HUES6 (cell line): ENCODE data around the gene ACTMAP.

Source experiments
- H3K27ac ChIP-seq: 2 replicates; pipeline ENCODE4 v1.7.0; 2013; ENCODE audit warnings: low read depth, mild to moderate bottlenecking, low read length, inconsistent platforms
- H3K27me3 ChIP-seq: 2 replicates; pipeline ENCODE4 v1.6.1; 2013; ENCODE audit warnings: low read length; ENCODE audit not compliant: control insufficient read depth, insufficient read depth
- H3K36me3 ChIP-seq: 2 replicates; pipeline ENCODE4 v1.6.1; 2013; ENCODE audit warnings: low read length; ENCODE audit not compliant: control insufficient read depth, insufficient read depth
- H3K4me1 ChIP-seq: 2 replicates; pipeline ENCODE4 v1.6.1; 2013; ENCODE audit warnings: low read length; ENCODE audit not compliant: control insufficient read depth, insufficient read depth
- H3K4me3 ChIP-seq: 2 replicates; pipeline ENCODE4 v1.5.1; 2013; ENCODE audit warnings: low read depth, low read length
- H3K9ac ChIP-seq: one replicate; pipeline ENCODE4 v1.6.1; 2013; ENCODE audit warnings: mild to moderate bottlenecking, low read length
- H3K9me3 ChIP-seq: 2 replicates; pipeline ENCODE4 v1.6.1; 2013; ENCODE audit warnings: low read depth, low read length; ENCODE audit not compliant: control insufficient read depth, insufficient read depth

Gene ACTMAP

GRCh38 chr19:40717325-40717879 is 32.9 kb downstream of the ACTMAP start:
- peaks cover 16% of the 10 kb centered on the region for H3K36me3 ChIP-seq
- H3K27me3 ChIP-seq = no peaks in the 10 kb centered on the region
- peaks cover 17% of the 10 kb centered on the region for H3K4me1 ChIP-seq
- H3K9me3 ChIP-seq = no peaks in the 10 kb centered on the region
- peak overlapping the region; percentile 58; the same call in 1 of the 2 replicates for H3K27ac ChIP-seq
- H3K4me3 ChIP-seq = peak overlapping the region; percentile 89
- peak overlapping the region; percentile 87 for H3K9ac ChIP-seq

DNA sequence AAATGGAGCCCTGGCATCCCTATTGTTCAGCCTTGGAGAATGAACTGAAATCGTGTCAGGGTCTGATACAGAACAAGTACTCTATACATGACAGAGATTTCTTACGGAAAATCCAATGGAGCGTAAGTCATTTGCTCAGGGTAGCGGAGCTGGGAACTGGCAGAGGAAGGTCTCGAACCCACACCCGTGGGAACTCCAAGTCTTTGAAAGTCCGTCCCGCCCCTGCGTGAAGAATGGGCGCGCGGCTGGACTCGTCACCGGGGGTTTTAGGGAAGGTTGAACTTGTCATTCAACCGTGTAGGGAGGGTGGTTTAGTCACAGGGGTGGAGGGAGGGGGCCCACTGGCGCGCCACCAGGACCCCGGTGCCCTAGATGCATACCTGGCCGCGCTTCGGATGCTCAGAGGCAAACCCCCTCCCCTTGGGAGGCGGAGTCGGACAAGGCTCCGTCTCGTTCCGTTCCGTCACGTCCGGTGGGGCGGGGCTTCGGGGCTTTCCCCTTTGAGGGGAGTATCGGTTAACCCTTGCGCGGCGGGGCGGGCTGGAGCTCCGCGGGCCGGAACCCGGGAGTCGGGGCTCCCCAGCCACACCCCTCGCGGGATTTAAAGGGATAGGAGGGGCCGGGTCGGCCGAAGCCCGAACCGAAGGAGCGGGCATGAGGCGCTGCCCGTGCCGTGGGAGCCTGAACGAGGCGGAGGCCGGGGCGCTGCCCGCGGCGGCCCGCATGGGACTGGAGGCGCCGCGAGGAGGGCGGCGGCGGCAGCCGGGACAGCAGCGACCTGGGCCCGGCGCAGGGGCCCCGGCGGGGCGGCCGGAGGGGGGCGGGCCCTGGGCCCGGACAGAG is 33.6 kb downstream of the ACTMAP start, which contains the start of the genes COQ8B and ITPKC:
COQ8B (minus strand) TSS at position 405 of the 843 bp plus-strand sequence. CDS start 2,254 bp downstream, outside the sequence.
ITPKC (plus strand) TSS at position 631 of the 843 bp plus-strand sequence; CDS start at position 655, 24 bp downstream.
- Histone ChIP-seq H3K9ac (peak within 1 kb of the TSS; percentile 87), H3K9me3 (no peaks in the 10 kb centered on the region), H3K36me3 (peaks cover 20% of the 10 kb centered on the region), H3K4me3 (peak within 1 kb of the TSS; percentile 89), H3K27me3 (no peaks in the 10 kb centered on the region), H3K4me1 (peaks cover 17% of the 10 kb centered on the region), H3K27ac (peak within 1 kb of the TSS; percentile 84; the same call in 1 of the 2 replicates)

DNA sequence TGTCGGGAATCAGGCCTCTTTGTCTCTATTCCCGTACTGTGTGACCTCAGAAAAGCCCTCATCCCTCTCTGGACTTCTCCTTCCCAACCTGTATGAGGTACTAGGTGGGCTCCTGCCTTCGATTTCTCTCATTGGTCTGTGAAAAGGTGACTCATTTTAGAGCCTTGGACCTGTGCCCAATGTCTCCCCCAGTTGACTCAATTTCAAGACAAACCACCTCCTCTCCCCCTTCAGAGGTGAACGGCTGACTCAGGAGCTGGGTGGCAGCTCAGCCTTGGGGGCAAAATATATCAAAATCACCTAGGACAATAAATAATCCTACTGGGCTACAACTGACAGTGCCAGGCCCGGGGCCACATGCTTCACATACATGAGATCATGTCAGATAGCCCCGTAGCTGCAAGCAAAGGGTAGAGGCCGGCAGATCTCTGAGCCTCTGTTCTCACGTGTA is 34.2 kb downstream of the ACTMAP start:
- H3K27me3 ChIP-seq = no peaks in the 10 kb centered on the region
- peak overlapping the region; percentile 89 for H3K4me3 ChIP-seq
- H3K9me3 ChIP-seq = no peaks in the 10 kb centered on the region
- peak overlapping the region; percentile 84; the same call in 1 of the 2 replicates for H3K27ac ChIP-seq
- H3K36me3 ChIP-seq = peaks cover 25% of the 10 kb centered on the region
- H3K9ac ChIP-seq = peak overlapping the region; percentile 87
- peaks cover 17% of the 10 kb centered on the region for H3K4me1 ChIP-seq

DNA sequence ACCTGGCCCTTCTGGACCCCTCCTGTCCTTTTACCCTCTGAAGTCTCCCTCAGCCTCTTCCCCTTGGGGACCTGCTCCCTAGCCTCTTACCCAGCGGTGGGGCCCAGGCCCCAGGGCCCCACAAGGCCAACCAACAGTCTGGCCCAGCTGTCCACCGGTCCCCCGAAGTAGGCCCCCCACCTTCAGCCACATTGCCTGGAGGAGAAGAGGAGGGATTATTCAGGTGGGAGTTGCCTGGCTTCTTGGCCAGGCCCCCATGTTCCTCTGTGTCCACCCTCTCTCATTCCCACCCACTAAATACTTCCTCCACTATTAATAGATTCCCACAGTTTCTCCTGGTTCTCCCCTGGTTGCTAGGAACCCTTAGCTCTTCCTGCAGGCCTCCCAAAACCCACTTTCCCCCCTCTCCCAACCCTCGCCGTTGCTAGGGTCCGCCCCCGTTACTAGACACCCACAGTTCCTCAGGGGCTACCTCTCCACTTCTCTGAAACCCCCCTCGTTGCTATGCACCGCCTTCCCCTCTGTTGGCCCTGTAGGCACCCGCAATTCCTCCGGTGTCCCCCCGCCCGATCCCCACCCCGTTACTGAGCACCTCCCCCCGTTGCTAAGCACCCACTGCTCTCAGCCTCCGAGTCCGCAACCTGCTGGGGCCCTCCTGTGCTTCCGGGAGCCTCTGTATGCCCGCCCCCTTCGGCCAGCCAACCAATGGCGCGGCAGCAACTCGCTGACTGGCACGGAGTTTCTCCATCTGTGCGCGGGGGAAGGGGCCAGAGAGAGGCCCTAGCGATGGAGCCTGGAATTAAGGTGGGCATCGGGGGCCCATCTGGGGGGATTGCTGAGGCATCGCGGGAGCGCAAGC is 35.6 kb downstream of the ACTMAP start:
- Histone ChIP-seq H3K27ac (peak overlapping the region; percentile 63; the same call in 1 of the 2 replicates), H3K9me3 (no peaks in the 10 kb centered on the region), H3K9ac (peak overlapping the region; percentile 87), H3K4me3 (peak overlapping the region; percentile 89), H3K4me1 (peaks cover 17% of the 10 kb centered on the region), H3K27me3 (no peaks in the 10 kb centered on the region), H3K36me3 (peaks cover 31% of the 10 kb centered on the region)

- no peak overlapping the region for H3K27ac ChIP-seq
- H3K9me3 ChIP-seq = no peaks in the 10 kb centered on the region
- H3K9ac ChIP-seq = no peak overlapping the region
- H3K27me3 ChIP-seq = no peaks in the 10 kb centered on the region
- peaks cover 38% of the 10 kb centered on the region for H3K36me3 ChIP-seq
- peaks cover 10% of the 10 kb centered on the region for H3K4me1 ChIP-seq
- H3K4me3 ChIP-seq = no peak overlapping the region
These were observed 36.3 kb downstream of the ACTMAP start for GRCh38 chr19:40713939-40714338.

GRCh38 chr19:40709817-40710216 is 40.5 kb downstream of the ACTMAP start:
- Histone ChIP-seq H3K36me3 (peaks cover 74% of the 10 kb centered on the region), H3K9ac (no peak overlapping the region), H3K4me3 (no peak overlapping the region), H3K27me3 (no peaks in the 10 kb centered on the region), H3K4me1 (no peaks in the 10 kb centered on the region), H3K27ac (no peak overlapping the region), H3K9me3 (no peaks in the 10 kb centered on the region)

- Histone ChIP-seq H3K4me1 (no peaks in the 10 kb centered on the region), H3K4me3 (no peak overlapping the region), H3K27ac (no peak overlapping the region), H3K9me3 (no peaks in the 10 kb centered on the region), H3K36me3 (peaks cover 86% of the 10 kb centered on the region), H3K27me3 (no peaks in the 10 kb centered on the region), H3K9ac (no peak overlapping the region)
These were observed 42.7 kb downstream of the ACTMAP start for GRCh38 chr19:40707615-40708014.

DNA sequence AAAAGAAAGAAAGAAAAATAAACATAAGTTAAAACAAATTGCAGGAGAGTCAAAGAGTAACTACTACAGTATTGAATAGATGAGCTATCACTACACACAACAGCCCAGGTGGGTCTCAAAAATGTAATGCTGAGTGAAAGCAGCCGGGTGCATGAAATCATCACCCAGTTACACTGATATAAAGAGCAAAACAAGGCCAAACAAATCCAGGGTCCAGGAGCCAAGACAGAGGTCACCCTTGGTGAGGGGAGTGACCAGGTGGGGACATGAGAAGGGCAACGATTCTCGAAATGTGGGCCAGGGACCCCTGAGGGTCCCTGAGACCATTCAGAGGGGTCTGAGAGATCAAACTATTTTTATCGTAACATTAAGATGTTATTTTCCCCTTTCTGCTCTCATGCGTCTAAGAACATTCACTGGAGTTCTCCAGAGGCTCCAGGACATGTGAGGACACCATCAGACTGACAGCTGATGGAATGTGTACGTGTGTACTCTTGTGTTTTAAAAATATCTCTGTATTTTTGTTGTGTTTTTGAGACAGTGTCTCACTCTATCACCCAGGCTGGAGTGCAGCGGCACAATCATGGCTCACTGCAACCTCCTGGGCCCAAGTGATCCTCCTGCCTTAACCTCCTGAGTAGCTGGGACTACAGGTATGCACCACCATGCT is 44.2 kb downstream of the ACTMAP start:
- Histone ChIP-seq H3K27ac (no peak overlapping the region), H3K9me3 (no peaks in the 10 kb centered on the region), H3K4me3 (no peak overlapping the region), H3K9ac (no peak overlapping the region), H3K27me3 (no peaks in the 10 kb centered on the region), H3K36me3 (peaks cover 88% of the 10 kb centered on the region), H3K4me1 (no peaks in the 10 kb centered on the region)

- H3K4me3 ChIP-seq = no peak overlapping the region
- peaks cover 88% of the 10 kb centered on the region for H3K36me3 ChIP-seq
- no peaks in the 10 kb centered on the region for H3K9me3 ChIP-seq
- no peaks in the 10 kb centered on the region for H3K4me1 ChIP-seq
- H3K27me3 ChIP-seq = no peaks in the 10 kb centered on the region
- H3K27ac ChIP-seq = no peak overlapping the region
- H3K9ac ChIP-seq = no peak overlapping the region
These were observed 45.0 kb downstream of the ACTMAP start for GRCh38 chr19:40705362-40705651.

DNA sequence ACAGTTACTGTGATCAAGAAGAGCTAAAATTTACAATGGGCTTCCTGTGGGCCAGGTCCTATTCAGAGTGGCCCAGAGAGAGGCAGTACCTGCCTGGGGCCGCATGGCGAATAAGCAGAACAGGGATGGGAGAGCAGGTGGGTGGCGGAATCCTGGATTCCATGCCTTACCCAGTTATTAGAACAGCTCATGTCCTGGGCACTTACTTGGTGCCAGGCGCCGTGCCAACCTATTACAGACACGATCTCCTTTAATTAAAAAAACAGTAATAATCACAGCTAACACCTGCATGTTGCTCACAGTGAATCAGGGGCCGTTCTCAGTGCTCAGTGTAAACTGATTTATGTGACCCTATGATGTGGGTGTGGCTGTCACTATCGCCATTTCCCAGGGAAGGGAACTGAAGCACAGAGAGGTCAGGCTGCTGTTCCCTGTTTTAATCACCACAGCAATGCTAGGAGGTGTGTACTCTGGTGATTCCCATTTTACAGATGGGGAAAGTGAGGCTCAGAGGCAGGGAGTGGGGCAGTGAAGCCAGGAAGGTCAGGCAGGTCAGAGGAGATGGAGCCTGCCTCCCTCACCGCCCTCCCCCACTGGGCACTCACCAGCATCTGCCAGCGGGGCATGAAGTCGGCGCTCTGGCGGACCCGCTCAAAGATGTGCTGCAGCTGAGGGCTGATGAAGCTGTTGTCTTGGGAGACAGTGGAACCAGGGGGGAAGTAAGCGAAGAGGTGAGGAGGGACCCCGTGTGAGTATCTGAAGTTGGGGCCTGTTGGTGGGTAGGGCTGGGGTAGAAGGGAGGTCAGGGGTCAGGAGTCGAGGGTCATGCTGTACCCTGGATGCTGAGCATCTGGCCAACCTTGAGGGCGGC is 45.6 kb downstream of the ACTMAP start:
- no peak overlapping the region for H3K4me3 ChIP-seq
- no peak overlapping the region for H3K27ac ChIP-seq
- no peaks in the 10 kb centered on the region for H3K9me3 ChIP-seq
- no peaks in the 10 kb centered on the region for H3K4me1 ChIP-seq
- H3K36me3 ChIP-seq = peaks cover 90% of the 10 kb centered on the region
- no peaks in the 10 kb centered on the region for H3K27me3 ChIP-seq
- H3K9ac ChIP-seq = no peak overlapping the region
